Measurements from ENCODE around the gene NUP205.

DNA sequence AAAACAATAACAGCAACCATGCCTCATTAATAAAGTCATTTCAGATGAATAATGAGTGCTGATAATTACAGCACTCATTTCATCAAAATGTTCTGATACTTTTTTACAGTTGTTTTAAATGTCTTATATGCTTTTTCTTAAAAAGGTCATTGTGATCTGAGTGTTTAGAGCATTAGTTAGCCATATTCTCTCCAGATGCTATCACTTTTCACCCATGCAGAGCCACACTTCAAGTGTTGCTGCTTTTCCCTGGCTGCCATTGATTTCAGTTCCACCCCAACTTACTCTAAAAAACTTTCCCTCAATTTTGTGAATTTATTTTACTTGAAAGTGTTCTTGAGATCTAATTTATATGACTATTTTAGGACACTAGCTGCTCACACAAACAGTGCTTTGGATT, 41.8 kb downstream of the NUP205 start:
- TF ChIP-seq, protein P1, sequence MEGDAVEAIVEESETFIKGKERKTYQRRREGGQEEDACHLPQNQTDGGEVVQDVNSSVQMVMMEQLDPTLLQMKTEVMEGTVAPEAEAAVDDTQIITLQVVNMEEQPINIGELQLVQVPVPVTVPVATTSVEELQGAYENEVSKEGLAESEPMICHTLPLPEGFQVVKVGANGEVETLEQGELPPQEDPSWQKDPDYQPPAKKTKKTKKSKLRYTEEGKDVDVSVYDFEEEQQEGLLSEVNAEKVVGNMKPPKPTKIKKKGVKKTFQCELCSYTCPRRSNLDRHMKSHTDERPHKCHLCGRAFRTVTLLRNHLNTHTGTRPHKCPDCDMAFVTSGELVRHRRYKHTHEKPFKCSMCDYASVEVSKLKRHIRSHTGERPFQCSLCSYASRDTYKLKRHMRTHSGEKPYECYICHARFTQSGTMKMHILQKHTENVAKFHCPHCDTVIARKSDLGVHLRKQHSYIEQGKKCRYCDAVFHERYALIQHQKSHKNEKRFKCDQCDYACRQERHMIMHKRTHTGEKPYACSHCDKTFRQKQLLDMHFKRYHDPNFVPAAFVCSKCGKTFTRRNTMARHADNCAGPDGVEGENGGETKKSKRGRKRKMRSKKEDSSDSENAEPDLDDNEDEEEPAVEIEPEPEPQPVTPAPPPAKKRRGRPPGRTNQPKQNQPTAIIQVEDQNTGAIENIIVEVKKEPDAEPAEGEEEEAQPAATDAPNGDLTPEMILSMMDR (IDR thresholded peaks at IDR 0.05): no peak
- no peak for TF ChIP-seq POLR2A (IDR thresholded peaks at IDR 0.05)
